Muscle of leg (tissue), 11 donors: ENCODE data around the gene PSMD1. TPM values are rescaled to one million over a fixed set of nuclear protein-coding genes. Genes with fewer than 3 reads are reported as not detected.
"Not testable (repeated sequence)": the region's sequence is repeated elsewhere in the genome, so short reads cannot be mapped to it uniquely, and the experiment has no call there.

Source experiments
- DNase-seq: peaks from one replicate; pipeline ENCODE4 v3.0.0; 2013
- H3K27ac ChIP-seq: one replicate; pipeline ENCODE4 v1.5.1; 2013; ENCODE audit warnings: mild to moderate bottlenecking, low read length, control low read depth
- H3K27me3 ChIP-seq: one replicate; pipeline ENCODE4 v1.6.1; 2013; ENCODE audit warnings: low read length; ENCODE audit not compliant: control insufficient read depth, insufficient read depth
- H3K36me3 ChIP-seq: one replicate; pipeline ENCODE4 v1.6.1; 2013; ENCODE audit warnings: low read length; ENCODE audit not compliant: control insufficient read depth, insufficient read depth
- H3K4me1 ChIP-seq: one replicate; pipeline ENCODE4 v1.6.1; 2013; ENCODE audit warnings: low read length; ENCODE audit not compliant: control insufficient read depth, insufficient read depth
- H3K4me3 ChIP-seq: one replicate; pipeline ENCODE4 v1.5.1; 2013; ENCODE audit warnings: low read length, control low read depth
- H3K9me3 ChIP-seq: replicated peaks from 2 replicates; pipeline ENCODE4 v1.6.1; 2013; ENCODE audit warnings: low read depth, low read length; ENCODE audit not compliant: control insufficient read depth
- WGBS: methylation state at CpG from one replicate; pipeline ENCODE4 v1.1.5; 2013; ENCODE audit warnings: missing lambda C conversion rate; ENCODE audit not compliant: insufficient coverage; 5-methylcytosine and 5-hydroxymethylcytosine counted together
- polyA plus RNA-seq, 8 donors: library from polyadenylated mRNA; unstranded; fragments of 120-200 nt; gene quantifications; one replicate each; pipeline versions ENCODE4 v1.2.1 to v1.2.3, GENCODE V29; 2013; ENCODE audit warnings: inconsistent platforms in 1 of 8, low replicate concordance in 1 of 8; ENCODE audit not compliant: insufficient read length in 8 of 8, insufficient read depth in 1 of 8
- total RNA-seq: library from RNA; stranded (reverse); fragments of 120-200 nt; gene quantifications from one replicate; pipeline ENCODE4 v1.2.4, GENCODE V29; 2013

The PSMD1 gene
- total and polyA plus RNA-seq, 9 donors: 69.1 to 83.4 (median 77.4) TPM

DNA sequence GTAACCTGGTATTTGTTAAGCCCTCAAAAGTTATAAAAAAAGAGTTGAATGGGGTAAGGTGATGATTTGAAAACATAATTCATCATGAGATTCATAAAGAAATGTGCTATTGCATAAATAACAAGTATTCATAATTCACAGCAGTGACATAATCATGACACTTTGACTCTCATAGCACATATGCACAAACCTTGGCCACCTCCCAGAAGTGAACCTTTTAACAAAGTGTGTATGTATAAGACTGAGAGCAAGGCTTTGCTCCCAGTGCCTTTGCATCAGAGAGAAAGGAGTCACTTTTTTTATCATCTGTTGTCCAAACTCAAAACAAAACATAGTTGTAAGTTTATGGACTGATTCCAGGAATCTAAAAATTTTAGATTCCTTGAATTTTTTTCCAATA, 83.1 kb downstream of the PSMD1 start:
- Histone ChIP-seq H3K36me3 (no peaks in the 10 kb centered on the region), H3K9me3 (no peaks in the 10 kb centered on the region), H3K4me1 (peaks cover 5% of the 10 kb centered on the region), H3K4me3 (no peak overlapping the region), H3K27me3 (no peaks in the 10 kb centered on the region), H3K27ac (no peak overlapping the region)
- DNase-seq: no peak

GRCh38 chr2:231140808-231141207, 84.1 kb downstream of the PSMD1 start:
- not testable (repeated sequence) for H3K4me3 ChIP-seq
- WGBS: 98% methylated on average over 6 of the region's 8 CpGs

GRCh38 chr2:231144896-231145295, 88.2 kb downstream of the PSMD1 start:
- Histone ChIP-seq H3K9me3 (no peaks in the 10 kb centered on the region), H3K4me3 (no peak overlapping the region), H3K4me1 (no peaks in the 10 kb centered on the region), H3K27ac (no peak overlapping the region), H3K36me3 (peaks cover 16% of the 10 kb centered on the region), H3K27me3 (no peaks in the 10 kb centered on the region)
- WGBS: no CpG with 5 or more reads among the region's 6 CpGs
- no peak for DNase-seq

More at GRCh38 chr2:231140808-231141207, 84.1 kb downstream of the PSMD1 start:
- H3K36me3 ChIP-seq, H3K27me3 ChIP-seq, H3K4me1 ChIP-seq, DNase-seq, H3K27ac ChIP-seq, H3K9me3 ChIP-seq: not testable (repeated sequence)

- Histone ChIP-seq H3K36me3 (peaks cover 16% of the 10 kb centered on the region), H3K4me3 (no peak overlapping the region), H3K27ac (no peak overlapping the region), H3K4me1 (no peaks in the 10 kb centered on the region), H3K9me3 (no peaks in the 10 kb centered on the region), H3K27me3 (no peaks in the 10 kb centered on the region)
- WGBS: 83% methylated on average over 1 of the region's 2 CpGs
- DNase-seq: no peak
Measured at GRCh38 chr2:231146665-231147064, 90.0 kb downstream of the PSMD1 start.

DNA sequence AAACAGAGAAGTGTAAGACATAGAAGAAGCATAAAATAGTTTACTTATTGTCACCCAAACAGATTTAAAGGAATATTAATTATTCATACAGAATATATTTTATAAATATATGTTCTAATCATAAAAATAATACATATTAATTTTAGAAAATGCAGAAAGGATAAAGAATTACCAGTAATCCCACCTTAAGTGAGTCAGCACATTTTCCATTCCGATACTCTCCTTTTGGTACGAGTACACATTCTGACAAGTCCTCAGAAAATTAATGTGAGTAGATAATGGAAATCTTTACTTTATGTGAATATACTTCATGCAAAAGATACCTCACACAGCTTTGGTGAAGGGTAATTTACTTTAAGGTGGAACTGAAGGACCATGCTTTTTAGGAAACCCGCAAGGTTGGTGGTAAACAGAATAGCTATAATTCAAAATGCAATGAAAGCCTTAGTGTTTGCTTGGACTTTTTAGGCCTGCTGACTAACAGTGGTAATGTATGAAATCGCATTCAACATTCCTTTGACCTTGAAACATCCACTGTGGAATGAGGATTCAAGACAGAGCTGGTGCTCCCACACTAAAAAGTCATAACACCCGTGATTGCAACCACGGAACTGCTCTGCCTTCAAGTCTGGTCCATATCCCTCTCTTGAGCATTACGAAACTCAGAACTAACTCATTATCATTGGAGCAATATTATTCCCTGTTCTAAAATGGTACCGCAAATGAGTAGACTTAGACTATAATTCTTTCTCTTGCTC, 96.3 kb downstream of the PSMD1 start:
- Histone ChIP-seq H3K36me3 (peaks cover 18% of the 10 kb centered on the region), H3K27me3 (no peaks in the 10 kb centered on the region), H3K4me1 (no peaks in the 10 kb centered on the region), H3K9me3 (no peaks in the 10 kb centered on the region), H3K27ac (no peak overlapping the region), H3K4me3 (no peak overlapping the region)
- DNase-seq: no peak
- 100% methylated on average over 4 of the region's 8 CpGs for WGBS

GRCh38 chr2:231159306-231159705, 102.6 kb downstream of the PSMD1 start:
- no peak for DNase-seq
- Histone ChIP-seq H3K27ac (no peak overlapping the region), H3K9me3 (no peaks in the 10 kb centered on the region), H3K27me3 (no peaks in the 10 kb centered on the region), H3K4me3 (no peak overlapping the region), H3K4me1 (no peaks in the 10 kb centered on the region), H3K36me3 (peaks cover 5% of the 10 kb centered on the region)

DNA sequence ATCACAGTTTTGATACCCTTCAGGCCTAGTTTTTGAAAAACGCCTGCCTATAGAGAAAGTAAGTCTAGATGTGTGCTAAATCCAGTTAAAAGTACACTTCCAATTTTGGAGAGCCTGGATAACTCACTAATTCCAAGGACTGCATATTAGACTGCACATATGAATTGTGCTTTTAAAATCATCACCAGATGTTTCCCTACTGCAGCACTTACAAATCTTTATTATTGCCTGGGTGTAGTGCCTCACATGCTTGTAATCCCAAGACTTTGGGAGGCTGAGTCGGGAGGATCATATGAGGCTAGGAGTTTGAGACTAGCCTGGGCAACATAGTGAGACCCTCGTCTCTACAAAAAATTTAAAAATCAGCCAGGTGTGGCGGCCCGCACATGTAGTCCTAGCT, 104.0 kb downstream of the PSMD1 start:
- Histone ChIP-seq H3K36me3 (peaks cover 5% of the 10 kb centered on the region), H3K27me3 (no peaks in the 10 kb centered on the region), H3K9me3 (no peaks in the 10 kb centered on the region), H3K4me1 (no peaks in the 10 kb centered on the region), H3K4me3 (no peak overlapping the region), H3K27ac (no peak overlapping the region)
- 97% methylated on average over 4 of the region's 5 CpGs for WGBS
- DNase-seq: no peak

- Histone ChIP-seq H3K9me3 (no peaks in the 10 kb centered on the region), H3K27me3 (no peaks in the 10 kb centered on the region), H3K27ac (no peak overlapping the region), H3K36me3 (peaks cover 9% of the 10 kb centered on the region), H3K4me1 (no peaks in the 10 kb centered on the region), H3K4me3 (no peak overlapping the region)
- WGBS: 80% methylated on average over 1 of the region's 7 CpGs
- DNase-seq: no peak
Measured at GRCh38 chr2:231161252-231161839, 104.7 kb downstream of the PSMD1 start.

- WGBS: 0% methylated on average over 1 of the region's 2 CpGs
- no peak overlapping the region for H3K27ac ChIP-seq
- peak; percentile 15 for DNase-seq
- no peaks in the 10 kb centered on the region for H3K4me1 ChIP-seq
- H3K36me3 ChIP-seq: peaks cover 9% of the 10 kb centered on the region
- H3K9me3 ChIP-seq: no peaks in the 10 kb centered on the region
- H3K4me3 ChIP-seq: no peak overlapping the region
- no peaks in the 10 kb centered on the region for H3K27me3 ChIP-seq
Measured at GRCh38 chr2:231161877-231162329, 105.2 kb downstream of the PSMD1 start.

- no peak overlapping the region for H3K27ac ChIP-seq
- 93% methylated on average over 3 of the region's 3 CpGs for WGBS
- peaks cover 13% of the 10 kb centered on the region for H3K36me3 ChIP-seq
Measured at GRCh38 chr2:231163011-231163410, 106.3 kb downstream of the PSMD1 start.

More at GRCh38 chr2:231163011-231163410, 106.3 kb downstream of the PSMD1 start:
- Histone ChIP-seq H3K4me3 (no peak overlapping the region), H3K27me3 (no peaks in the 10 kb centered on the region), H3K4me1 (no peaks in the 10 kb centered on the region), H3K9me3 (no peaks in the 10 kb centered on the region)
- no peak for DNase-seq
